Stimulated activated CD8-positive, alpha-beta memory T cell treated with anti-CD3 and anti-CD28 coated beads, Interleukin-2, amount 100 ng/mL, for 48 hours (primary cell): ENCODE measurements around the gene ADGRG7.
"Not testable (repeated sequence)": the region's sequence is repeated elsewhere in the genome, so short reads cannot be mapped to it uniquely, and the experiment has no call there.

Experiments
- DNase-seq, 2 donors: peaks; one replicate each; pipeline ENCODE4 v3.0.0-alpha.2; 2020; ENCODE audit warnings: low read depth in 2 of 2

The ADGRG7 gene

DNA sequence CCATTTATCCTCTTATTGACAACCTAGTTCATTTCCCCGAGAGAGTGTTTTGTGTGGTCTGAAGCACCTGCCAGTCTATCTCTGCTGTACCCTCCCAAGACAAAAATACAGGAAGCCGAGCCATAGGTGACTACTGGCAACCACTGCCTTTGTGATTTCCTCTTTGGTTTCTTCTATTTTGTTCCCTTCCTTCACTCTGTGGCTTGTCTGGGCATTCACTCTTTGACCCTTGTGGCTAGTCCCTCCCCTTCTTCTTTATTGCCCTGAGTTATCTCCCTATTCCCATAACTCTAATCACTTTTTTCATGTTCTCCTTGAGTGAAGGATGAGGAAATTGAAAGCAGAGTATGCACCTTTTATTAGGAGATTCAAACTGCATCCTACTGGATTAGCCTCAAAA, at the start of gene ADGRG7:
ADGRG7 (plus strand) TSS at position 297 of the 400 bp plus-strand sequence. CDS start 256 bp downstream, outside the sequence.
- DNase-seq, result no peak

DNA sequence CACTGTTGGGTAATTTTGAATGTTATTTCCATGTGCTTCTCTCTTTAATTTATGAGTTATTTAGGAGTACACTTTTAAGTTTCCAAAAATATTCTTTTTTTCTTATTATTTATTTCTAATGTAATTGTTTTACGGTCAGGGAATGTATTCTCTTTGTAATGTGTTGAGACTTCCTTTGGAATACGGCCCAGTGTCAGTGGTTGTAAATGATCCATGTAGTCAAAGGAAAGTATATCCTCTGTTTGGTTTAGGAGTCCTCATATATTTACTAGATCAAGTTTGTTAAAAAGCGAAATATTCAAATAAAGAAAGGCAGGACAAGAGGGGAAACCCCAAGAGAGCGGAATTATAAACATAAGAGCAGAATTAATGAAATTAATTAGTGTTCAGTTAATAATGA, 49.0 kb upstream of the ADGRG7 start:
- no peak for DNase-seq

- no peak for DNase-seq
These were observed 47.8 kb upstream of the ADGRG7 start for GRCh38 chr3:100561459-100562158.

DNA sequence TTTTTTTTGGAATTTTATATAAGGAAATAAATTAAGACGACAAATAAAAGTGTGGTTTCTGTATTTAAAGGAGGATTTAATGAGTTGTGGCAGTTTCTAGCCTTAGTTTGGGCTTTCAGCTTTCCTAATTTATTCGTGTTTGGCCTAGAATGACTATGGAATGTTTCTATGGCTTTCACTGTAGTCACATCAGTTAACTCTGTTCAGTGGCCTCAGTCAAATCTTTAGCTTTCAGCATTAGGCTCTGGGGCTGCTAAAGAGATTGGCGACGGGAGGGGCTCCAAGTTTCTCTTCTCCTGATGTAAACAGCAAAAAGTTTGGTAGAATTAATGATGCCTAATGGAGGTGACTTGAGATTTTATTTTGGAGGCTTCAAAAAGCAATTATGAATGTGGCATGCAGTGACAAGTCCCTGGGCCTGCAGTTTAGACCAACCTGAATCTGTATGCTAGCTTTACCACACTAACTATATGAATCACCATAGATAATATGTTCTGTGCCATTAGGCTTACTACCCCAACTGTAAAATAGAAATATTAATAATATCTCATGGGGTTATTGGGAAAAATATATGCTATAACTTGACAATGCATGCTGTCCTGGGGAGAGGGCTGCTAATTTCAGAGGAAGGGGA, 47.1 kb upstream of the ADGRG7 start:
- no peak for DNase-seq

- DNase-seq, result no peak
These were observed 46.2 kb upstream of the ADGRG7 start for GRCh38 chr3:100563228-100563627.

GRCh38 chr3:100563652-100564211, 45.7 kb upstream of the ADGRG7 start:
- DNase-seq, result no peak

DNA sequence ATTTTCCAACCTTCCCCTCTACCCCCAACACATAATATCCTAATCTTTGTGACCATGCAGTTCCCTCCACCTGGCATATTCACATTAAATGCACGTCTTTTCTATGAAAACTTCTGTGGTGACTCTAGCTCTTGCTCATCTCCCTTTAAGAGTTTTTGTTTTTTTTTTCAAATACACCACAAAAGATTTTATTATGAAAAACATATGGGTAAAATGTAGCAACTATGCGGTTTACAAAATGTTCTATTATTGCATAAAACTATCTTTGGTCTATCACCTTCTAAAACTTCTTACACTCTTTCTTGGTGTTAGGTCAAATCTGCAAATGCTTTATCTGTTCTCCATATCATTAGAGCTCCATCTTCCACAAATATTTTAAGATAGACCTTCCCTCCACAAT, 38.6 kb upstream of the ADGRG7 start:
- no peak for DNase-seq

DNA sequence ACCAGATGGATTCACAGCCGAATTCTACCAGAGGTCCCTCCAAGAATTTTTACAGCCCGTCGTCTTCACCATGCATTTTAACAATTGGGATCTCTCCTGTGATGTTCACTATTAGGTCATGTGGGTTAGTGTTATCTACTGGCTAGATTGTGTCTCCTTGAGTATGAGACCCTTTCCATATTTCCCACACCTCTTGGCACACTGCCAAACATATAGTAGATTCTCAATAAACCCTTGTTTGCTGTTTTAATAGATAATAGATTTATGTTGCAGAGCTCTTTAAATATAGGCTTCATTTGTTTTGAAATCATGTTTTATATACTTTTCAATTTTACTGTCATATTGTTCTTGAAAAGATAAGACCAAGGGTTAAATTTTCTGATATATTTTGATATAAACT, 34.9 kb upstream of the ADGRG7 start:
- no peak for DNase-seq

DNA sequence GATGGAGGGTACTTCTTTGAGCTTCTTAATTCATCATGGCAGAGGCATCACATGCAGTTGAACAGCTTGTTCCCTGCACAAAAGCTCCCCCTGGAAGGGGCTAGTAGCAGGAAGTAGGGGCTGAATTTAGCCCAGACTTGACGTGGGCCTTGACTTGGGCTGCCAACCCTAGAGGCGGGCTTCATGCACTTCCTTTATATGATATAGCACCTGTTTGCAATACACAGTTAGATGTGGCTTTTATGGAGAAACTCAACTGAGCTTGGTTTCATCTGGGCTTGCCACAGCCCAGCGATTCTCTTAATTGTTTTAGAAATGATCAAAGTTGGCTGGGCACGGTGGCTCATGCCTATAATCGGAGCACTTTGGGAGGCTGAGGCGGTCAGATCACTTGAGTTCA, 33.7 kb upstream of the ADGRG7 start:
- no peak for DNase-seq

GRCh38 chr3:100577382-100578008, 31.9 kb upstream of the ADGRG7 start:
- no peak for DNase-seq

GRCh38 chr3:100578646-100579045, 30.8 kb upstream of the ADGRG7 start:
- no peak for DNase-seq

GRCh38 chr3:100580147-100580546, 29.3 kb upstream of the ADGRG7 start:
- DNase-seq, result no peak

DNA sequence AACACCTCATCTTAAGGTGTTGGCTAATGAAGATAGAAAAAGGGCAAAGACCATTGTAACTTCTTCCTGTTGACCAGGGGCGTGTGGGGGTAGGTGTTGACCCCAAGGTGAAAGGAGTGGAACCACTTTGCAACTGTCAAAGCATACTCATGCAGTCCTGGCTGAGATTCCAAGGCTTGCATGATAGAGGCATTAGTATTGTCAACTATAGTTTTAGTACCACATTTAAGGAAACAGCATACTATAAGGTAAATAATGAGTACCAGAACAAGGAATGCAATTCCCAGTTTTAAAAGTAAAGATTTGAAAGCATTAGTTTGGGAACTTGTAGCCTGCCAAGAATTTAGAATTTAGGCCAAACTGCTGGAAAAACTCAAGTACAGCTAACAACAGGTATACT, 27.8 kb upstream of the ADGRG7 start:
- no peak for DNase-seq

- not testable (repeated sequence) for DNase-seq
These were observed 27.2 kb upstream of the ADGRG7 start for GRCh38 chr3:100582157-100582556.

GRCh38 chr3:100584101-100584660, 25.2 kb upstream of the ADGRG7 start:
- DNase-seq, result no peak

GRCh38 chr3:100586832-100587231, 22.6 kb upstream of the ADGRG7 start:
- DNase-seq, result no peak

DNA sequence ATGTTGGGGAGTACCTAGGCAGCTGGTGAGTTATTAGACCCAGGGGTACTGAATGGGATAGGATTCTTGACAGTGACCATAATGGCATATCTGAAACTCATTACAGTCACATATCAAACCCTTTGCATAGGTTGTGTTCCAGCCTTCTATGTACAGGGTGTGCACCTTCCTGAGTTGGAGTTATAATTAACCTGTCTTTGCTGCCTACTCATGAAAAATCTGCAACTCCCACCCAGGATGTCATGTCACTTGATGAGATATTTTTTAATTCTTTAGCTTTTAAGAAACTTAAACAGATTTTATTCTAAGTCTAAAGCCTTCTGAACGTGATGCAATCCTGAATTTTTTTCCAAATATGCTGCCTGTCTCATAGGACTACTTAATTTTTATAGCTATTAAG, 21.1 kb upstream of the ADGRG7 start:
- DNase-seq, result no peak

- DNase-seq, result peak in 1 of 2 donors; percentile 18
These were observed 19.1 kb upstream of the ADGRG7 start for GRCh38 chr3:100590114-100590839.

- no peak for DNase-seq
These were observed 18.6 kb upstream of the ADGRG7 start for GRCh38 chr3:100590840-100591147.

DNA sequence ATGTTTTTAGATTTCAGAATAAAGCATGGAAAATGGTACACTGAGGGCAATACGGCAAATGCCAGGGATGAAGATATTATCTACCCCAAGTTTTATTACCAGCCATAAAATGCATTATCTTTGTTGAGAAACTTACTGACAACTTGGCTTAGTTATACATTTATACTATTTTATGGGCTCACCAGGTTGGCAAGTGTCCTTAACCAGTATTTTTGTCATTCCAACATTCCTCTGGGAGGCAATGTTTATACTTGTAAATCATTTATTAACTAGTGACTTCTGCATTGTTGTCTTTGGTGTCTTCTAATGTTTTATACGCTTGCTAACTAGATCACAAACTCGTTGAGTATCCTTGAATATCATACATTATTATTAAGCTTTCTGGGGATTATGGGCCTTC, 18.0 kb upstream of the ADGRG7 start:
- DNase-seq, result no peak

GRCh38 chr3:100600181-100601042, 9.0 kb upstream of the ADGRG7 start:
- DNase-seq, result no peak
